DOHH2 (cell line): ENCODE results near the gene LRG1.

ENCODE experiments used
- EZH2phosphoT487 ChIP-seq: fragments of 200-600 bp; sonication (generic); IDR thresholded peaks from 2 replicates; pipeline ENCODE4 v1.6.1; 2017; ENCODE audit warnings: borderline replicate concordance, mild to moderate bottlenecking, antibody characterized with exemption, low read length, moderate library complexity, mixed read lengths
- TF ChIP-seq, protein P1 (sequence below): fragments of 200-600 bp; sonication (generic); IDR thresholded peaks from one replicate; pipeline ENCODE4 v1.5.1; 2014; ENCODE audit warnings: antibody characterized with exemption, mild to moderate bottlenecking, low read depth, low read length; ENCODE audit not compliant: poor library complexity, severe bottlenecking

DNA sequence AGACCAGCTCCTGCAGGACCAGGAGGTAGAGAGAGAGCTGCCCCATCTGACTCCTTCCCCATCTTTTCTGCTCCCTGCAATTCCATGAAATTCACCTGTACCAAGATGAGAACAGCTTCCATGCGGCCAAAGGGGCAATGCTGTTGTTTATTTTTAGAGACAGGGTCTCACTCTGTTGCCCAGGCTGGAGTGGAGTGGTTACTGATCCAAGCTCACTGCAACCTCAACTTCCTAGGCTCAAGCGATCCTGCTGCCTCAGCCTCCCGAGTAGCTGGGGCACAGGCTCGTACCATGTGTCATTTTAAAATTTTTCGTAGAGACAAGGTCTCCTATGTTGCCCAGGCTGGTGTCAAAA, 18.0 kb downstream of the LRG1 start:
- TF ChIP-seq, protein P1, sequence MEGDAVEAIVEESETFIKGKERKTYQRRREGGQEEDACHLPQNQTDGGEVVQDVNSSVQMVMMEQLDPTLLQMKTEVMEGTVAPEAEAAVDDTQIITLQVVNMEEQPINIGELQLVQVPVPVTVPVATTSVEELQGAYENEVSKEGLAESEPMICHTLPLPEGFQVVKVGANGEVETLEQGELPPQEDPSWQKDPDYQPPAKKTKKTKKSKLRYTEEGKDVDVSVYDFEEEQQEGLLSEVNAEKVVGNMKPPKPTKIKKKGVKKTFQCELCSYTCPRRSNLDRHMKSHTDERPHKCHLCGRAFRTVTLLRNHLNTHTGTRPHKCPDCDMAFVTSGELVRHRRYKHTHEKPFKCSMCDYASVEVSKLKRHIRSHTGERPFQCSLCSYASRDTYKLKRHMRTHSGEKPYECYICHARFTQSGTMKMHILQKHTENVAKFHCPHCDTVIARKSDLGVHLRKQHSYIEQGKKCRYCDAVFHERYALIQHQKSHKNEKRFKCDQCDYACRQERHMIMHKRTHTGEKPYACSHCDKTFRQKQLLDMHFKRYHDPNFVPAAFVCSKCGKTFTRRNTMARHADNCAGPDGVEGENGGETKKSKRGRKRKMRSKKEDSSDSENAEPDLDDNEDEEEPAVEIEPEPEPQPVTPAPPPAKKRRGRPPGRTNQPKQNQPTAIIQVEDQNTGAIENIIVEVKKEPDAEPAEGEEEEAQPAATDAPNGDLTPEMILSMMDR, result no peak
- TF ChIP-seq EZH2phosphoT487, result no peak
